ENCODE data around the gene SENP8. TPM values are rescaled to one million over a fixed set of nuclear protein-coding genes. Genes with fewer than 3 reads are reported as not detected.
A peak's percentile ranks its signal among the peaks of the same experiment; 100 is the strongest.

The SENP8 gene
- total RNA-seq, 1 donor from 2014 or later, result 13.5 TPM

- Mint-ChIP-seq H3K36me3 (no peaks in the 10 kb centered on the region), H3K9me3 (no peaks in the 10 kb centered on the region), H3K4me3 (no peak overlapping the region), H3K27ac (no peak overlapping the region), H3K27me3 (ENCODE audit: insufficient read depth, low read depth) (peaks cover 11% of the 10 kb centered on the region), H3K4me1 (peaks cover 38% of the 10 kb centered on the region)
- TF ChIP-seq EZH2 (IDR thresholded peaks at IDR 0.05), result no peak
- peaks cover 53% of the 10 kb centered on the region for H3K27me3 ChIP-seq
- no peaks in the 10 kb centered on the region for H3K36me3 ChIP-seq
- no peak overlapping the region for H3K9ac ChIP-seq
- no peak overlapping the region for H3K4me2 ChIP-seq
- H3K27ac ChIP-seq, result no peak overlapping the region
- no peak for DNase-seq (ENCODE audit: low spot score)
- H4K20me1 ChIP-seq (ENCODE audit: low read depth), result no peaks in the 10 kb centered on the region
- H2AFZ ChIP-seq (replicated peaks), result no peak overlapping the region
- H3K4me3 ChIP-seq, result no peak overlapping the region
- no peaks in the 10 kb centered on the region for H3K9me3 ChIP-seq (ENCODE audit: low read depth)
- H3K4me1 ChIP-seq, result peaks cover 18% of the 10 kb centered on the region
- no peaks in the 10 kb centered on the region for H3K79me2 ChIP-seq (ENCODE audit: low read depth)
- peaks cover 7% of the 10 kb centered on the region for H3F3A ChIP-seq (ENCODE audit: low read depth)
These were observed 64.0 kb downstream of the SENP8 start for GRCh38 chr15:72182244-72182643.

GRCh38 chr15:72182673-72183072 lies 64.5 kb downstream of the SENP8 start:
- H3K4me3 ChIP-seq, result no peak overlapping the region
- Mint-ChIP-seq H3K36me3 (no peaks in the 10 kb centered on the region), H3K4me3 (no peak overlapping the region), H3K9me3 (no peaks in the 10 kb centered on the region), H3K27ac (no peak overlapping the region), H3K27me3 (ENCODE audit: insufficient read depth, low read depth) (peaks cover 10% of the 10 kb centered on the region), H3K4me1 (peaks cover 34% of the 10 kb centered on the region)
- no peak overlapping the region for H3K27ac ChIP-seq
- no peak overlapping the region for H3K9ac ChIP-seq
- H3K4me1 ChIP-seq, result peaks cover 18% of the 10 kb centered on the region
- H3K9me3 ChIP-seq (ENCODE audit: low read depth), result no peaks in the 10 kb centered on the region
- H3F3A ChIP-seq (ENCODE audit: low read depth), result peaks cover 7% of the 10 kb centered on the region
- H3K4me2 ChIP-seq, result no peak overlapping the region
- peaks cover 58% of the 10 kb centered on the region for H3K27me3 ChIP-seq
- TF ChIP-seq EZH2 (IDR thresholded peaks at IDR 0.05) (no peak), EZH2phosphoT487 (IDR thresholded peaks at IDR 0.05) (no peak), CTCF (IDR thresholded peaks at IDR 0.05) (no peak)
- H2AFZ ChIP-seq (replicated peaks), result no peak overlapping the region
- no peak for DNase-seq (ENCODE audit: low spot score)
- H3K79me2 ChIP-seq (ENCODE audit: low read depth), result no peaks in the 10 kb centered on the region
- H3K36me3 ChIP-seq, result no peaks in the 10 kb centered on the region
- no peaks in the 10 kb centered on the region for H4K20me1 ChIP-seq (ENCODE audit: low read depth)

- Histone ChIP-seq H2AFZ (replicated peaks) (peak overlapping the region; percentile 76), H4K20me1 (ENCODE audit: low read depth) (no peaks in the 10 kb centered on the region), H3K27me3 (peaks cover 58% of the 10 kb centered on the region), H3K9ac (no peak overlapping the region), H3F3A (ENCODE audit: low read depth) (peaks cover 7% of the 10 kb centered on the region), H3K27ac (no peak overlapping the region), H3K36me3 (no peaks in the 10 kb centered on the region), H3K4me2 (peak overlapping the region; percentile 92), H3K9me3 (ENCODE audit: low read depth) (no peaks in the 10 kb centered on the region), H3K4me3 (peak overlapping the region; percentile 52), H3K79me2 (ENCODE audit: low read depth) (no peaks in the 10 kb centered on the region), H3K4me1 (peaks cover 18% of the 10 kb centered on the region)
- TF ChIP-seq CTCF (IDR thresholded peaks at IDR 0.05) (no peak), EZH2phosphoT487 (IDR thresholded peaks at IDR 0.05) (no peak), EZH2 (IDR thresholded peaks at IDR 0.05) (no peak)
- no peak for DNase-seq (ENCODE audit: low spot score)
- Mint-ChIP-seq H3K36me3 (no peaks in the 10 kb centered on the region), H3K27me3 (ENCODE audit: insufficient read depth, low read depth) (peaks cover 10% of the 10 kb centered on the region), H3K9me3 (no peaks in the 10 kb centered on the region), H3K4me3 (no peak overlapping the region), H3K27ac (no peak overlapping the region), H3K4me1 (peaks cover 33% of the 10 kb centered on the region)
These were observed 65.6 kb downstream of the SENP8 start for GRCh38 chr15:72183781-72184164.

GRCh38 chr15:72184165-72184811 lies 66.1 kb downstream of the SENP8 start:
- Histone ChIP-seq H3K4me2 (peak overlapping the region; percentile 92), H3K9me3 (ENCODE audit: low read depth) (no peaks in the 10 kb centered on the region), H3F3A (ENCODE audit: low read depth) (peaks cover 7% of the 10 kb centered on the region), H3K79me2 (ENCODE audit: low read depth) (no peaks in the 10 kb centered on the region), H3K4me3 (peak overlapping the region; percentile 52), H3K9ac (no peak overlapping the region), H2AFZ (replicated peaks) (peak overlapping the region; percentile 76), H3K27ac (no peak overlapping the region), H3K4me1 (peaks cover 16% of the 10 kb centered on the region), H3K27me3 (peaks cover 61% of the 10 kb centered on the region), H3K36me3 (no peaks in the 10 kb centered on the region), H4K20me1 (ENCODE audit: low read depth) (no peaks in the 10 kb centered on the region)
- peaks cover 10% of the 10 kb centered on the region for H3K27me3 Mint-ChIP-seq (ENCODE audit: insufficient read depth, low read depth)
- peak; percentile 77 for DNase-seq (ENCODE audit: low spot score)
- TF ChIP-seq EZH2phosphoT487 (IDR thresholded peaks at IDR 0.05) (no peak), CTCF (IDR thresholded peaks at IDR 0.05) (no peak), EZH2 (IDR thresholded peaks at IDR 0.05) (no peak)
- no peaks in the 10 kb centered on the region for H3K9me3 Mint-ChIP-seq
- no peak overlapping the region for H3K27ac Mint-ChIP-seq
- no peaks in the 10 kb centered on the region for H3K36me3 Mint-ChIP-seq
- H3K4me1 Mint-ChIP-seq, result peaks cover 28% of the 10 kb centered on the region
- peak overlapping the region; percentile 11 for H3K4me3 Mint-ChIP-seq

Data from neural progenitor cell (in vitro differentiated cells).